BJ (cell line): ENCODE results near the gene GPR63. TPM values are rescaled to one million over a fixed set of nuclear protein-coding genes. Genes with fewer than 3 reads are reported as not detected.

Experiments used
- CTCF ChIA-PET: fragments of 350-600 bp; formaldehyde crosslinking; extraction: SDS; loops from one replicate; lab custom pipeline; 2021; ENCODE audit warnings: antibody characterized with exemption, inconsistent platforms; lab: Yijun Ruan, JAX
- POLR2A ChIA-PET: fragments of 300-600 bp; sonication (Branson Sonifier 250); formaldehyde crosslinking; extraction: SDS; loops from one replicate; lab custom pipeline; 2021; ENCODE audit warnings: antibody characterized with exemption; lab: Charles Lee
- DNase-seq: peaks from one replicate; pipeline ENCODE4 v3.0.0-alpha.2; 2011; ENCODE audit warnings: low read depth
- H3K27me3 ChIP-seq: 2 replicates; pipeline ENCODE4 v1.6.0; 2011; ENCODE audit warnings: low read length; ENCODE audit not compliant: control insufficient read depth, insufficient read depth
- H3K36me3 ChIP-seq: 2 replicates; pipeline ENCODE4 v1.5.1; 2011; ENCODE audit warnings: low read length; ENCODE audit not compliant: control insufficient read depth, insufficient read depth
- H3K4me3 ChIP-seq: 2 replicates; pipeline ENCODE4 v1.5.1; 2011; ENCODE audit warnings: low read depth, mild to moderate bottlenecking, control low read depth, low read length
- CTCF ChIP-seq: IDR thresholded peaks from 2 replicates; pipeline ENCODE4 v1.5.1; 2011; ENCODE audit warnings: low read depth, mild to moderate bottlenecking, control low read depth, inconsistent platforms, low read length, moderate library complexity; ENCODE audit not compliant: insufficient read depth
- polyA plus RNA-seq: library from polyadenylated mRNA; depleted of rRNA; stranded (reverse); fragments of >200 nt; gene quantifications from 2 replicates; pipeline ENCODE4 v1.2.3, GENCODE V29; 2011

GPR63 gene
- polyA plus RNA-seq, 1 experiment: 0.38 TPM

GRCh38 chr6:96844530-96844929 is 7.3 kb upstream of the GPR63 start:
- CTCF ChIA-PET: no interaction called here
- no peak for DNase-seq
- POLR2A ChIA-PET: no interaction called here
- no peaks in the 10 kb centered on the region for H3K36me3 ChIP-seq
- no peak for TF ChIP-seq CTCF
- no peak overlapping the region for H3K4me3 ChIP-seq
- no peaks in the 10 kb centered on the region; the same call in 1 of the 2 replicates for H3K27me3 ChIP-seq

- TF ChIP-seq CTCF: no peak
- Histone ChIP-seq H3K27me3 (peaks cover 8% of the 10 kb centered on the region), H3K4me3 (no peak overlapping the region), H3K36me3 (no peaks in the 10 kb centered on the region)
- CTCF ChIA-PET: no interaction called here
- no peak for DNase-seq
- POLR2A ChIA-PET: no interaction called here
Observed at GRCh38 chr6:96841345-96841744, 4.1 kb upstream of the GPR63 start.

DNA sequence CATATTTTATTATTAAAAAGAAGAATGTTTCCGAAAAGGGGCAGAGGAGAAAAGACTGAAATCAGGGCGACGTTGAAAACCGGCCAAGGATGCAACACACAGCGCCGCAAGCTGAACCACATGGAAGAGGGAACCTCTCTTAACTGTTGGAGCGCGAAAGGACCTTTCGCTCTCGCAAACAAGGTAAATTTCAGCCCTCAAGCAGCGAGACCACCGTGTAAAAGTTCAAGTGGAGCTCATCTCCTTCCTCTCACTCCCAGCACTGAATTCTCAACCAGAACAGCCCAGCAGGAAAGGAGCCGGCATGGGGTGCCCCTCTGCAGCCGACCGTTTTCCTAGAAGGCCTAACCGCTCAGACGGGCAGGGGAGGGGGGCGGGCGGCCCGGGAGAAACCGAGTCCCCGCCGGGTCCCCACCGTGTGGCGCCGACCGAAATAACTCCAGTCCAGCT is 621 bp downstream of the GPR63 start:
- ChIA-PET CTCF (interaction anchor here (1.0 kb wide), 1 partner anchor 63 kb away, joined by 3 read pairs; no protein-coding TSS in a partner anchor), POLR2A (no interaction called here)
- Histone ChIP-seq H3K27me3 (peaks cover 8% of the 10 kb centered on the region), H3K4me3 (peak overlapping the region; percentile 65), H3K36me3 (no peaks in the 10 kb centered on the region)
- TF ChIP-seq CTCF: no peak
- DNase-seq: no peak

- peaks cover 8% of the 10 kb centered on the region for H3K27me3 ChIP-seq
- CTCF ChIA-PET: no interaction called here
- no peak for TF ChIP-seq CTCF
- no peak overlapping the region for H3K4me3 ChIP-seq
- POLR2A ChIA-PET: no interaction called here
- DNase-seq: no peak
- no peaks in the 10 kb centered on the region for H3K36me3 ChIP-seq
Observed at GRCh38 chr6:96834070-96834469, 3.2 kb downstream of the GPR63 start.

DNA sequence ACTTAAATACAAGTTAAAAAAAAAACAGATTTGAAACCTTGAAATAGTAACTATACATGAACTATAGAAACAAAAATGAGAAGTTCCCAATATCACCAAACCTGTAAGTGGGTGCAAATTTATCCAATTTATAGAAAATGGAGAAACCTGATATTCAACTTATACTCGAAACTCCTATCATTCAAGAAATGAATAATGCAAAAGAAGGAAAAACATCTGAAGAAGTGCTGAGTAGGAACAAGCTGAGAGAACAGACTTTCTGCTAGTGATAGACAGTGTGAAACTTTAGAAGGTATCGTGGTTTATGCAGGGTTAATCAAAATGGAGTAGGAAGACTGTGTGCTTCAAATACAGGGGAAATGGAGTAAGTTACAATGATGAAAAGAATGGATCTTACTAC is 4.5 kb downstream of the GPR63 start:
- POLR2A ChIA-PET: no interaction called here
- TF ChIP-seq CTCF: no peak

More for the DNA sequence above, 4.5 kb downstream of the GPR63 start:
- Histone ChIP-seq H3K27me3 (peaks cover 2% of the 10 kb centered on the region; the same call in 1 of the 2 replicates), H3K36me3 (no peaks in the 10 kb centered on the region), H3K4me3 (no peak overlapping the region)
- no peak for DNase-seq
- CTCF ChIA-PET: no interaction called here
